ENCODE results near the gene SERPIND1.

- no peak for TF ChIP-seq POLR2AphosphoS5 (IDR thresholded peaks at IDR 0.05; ENCODE audit: low read depth, low read length)
- TF ChIP-seq SIN3A (IDR thresholded peaks at IDR 0.05; ENCODE audit: borderline replicate concordance, insufficient read depth, low read length) = no peak
- TF ChIP-seq, protein P1, sequence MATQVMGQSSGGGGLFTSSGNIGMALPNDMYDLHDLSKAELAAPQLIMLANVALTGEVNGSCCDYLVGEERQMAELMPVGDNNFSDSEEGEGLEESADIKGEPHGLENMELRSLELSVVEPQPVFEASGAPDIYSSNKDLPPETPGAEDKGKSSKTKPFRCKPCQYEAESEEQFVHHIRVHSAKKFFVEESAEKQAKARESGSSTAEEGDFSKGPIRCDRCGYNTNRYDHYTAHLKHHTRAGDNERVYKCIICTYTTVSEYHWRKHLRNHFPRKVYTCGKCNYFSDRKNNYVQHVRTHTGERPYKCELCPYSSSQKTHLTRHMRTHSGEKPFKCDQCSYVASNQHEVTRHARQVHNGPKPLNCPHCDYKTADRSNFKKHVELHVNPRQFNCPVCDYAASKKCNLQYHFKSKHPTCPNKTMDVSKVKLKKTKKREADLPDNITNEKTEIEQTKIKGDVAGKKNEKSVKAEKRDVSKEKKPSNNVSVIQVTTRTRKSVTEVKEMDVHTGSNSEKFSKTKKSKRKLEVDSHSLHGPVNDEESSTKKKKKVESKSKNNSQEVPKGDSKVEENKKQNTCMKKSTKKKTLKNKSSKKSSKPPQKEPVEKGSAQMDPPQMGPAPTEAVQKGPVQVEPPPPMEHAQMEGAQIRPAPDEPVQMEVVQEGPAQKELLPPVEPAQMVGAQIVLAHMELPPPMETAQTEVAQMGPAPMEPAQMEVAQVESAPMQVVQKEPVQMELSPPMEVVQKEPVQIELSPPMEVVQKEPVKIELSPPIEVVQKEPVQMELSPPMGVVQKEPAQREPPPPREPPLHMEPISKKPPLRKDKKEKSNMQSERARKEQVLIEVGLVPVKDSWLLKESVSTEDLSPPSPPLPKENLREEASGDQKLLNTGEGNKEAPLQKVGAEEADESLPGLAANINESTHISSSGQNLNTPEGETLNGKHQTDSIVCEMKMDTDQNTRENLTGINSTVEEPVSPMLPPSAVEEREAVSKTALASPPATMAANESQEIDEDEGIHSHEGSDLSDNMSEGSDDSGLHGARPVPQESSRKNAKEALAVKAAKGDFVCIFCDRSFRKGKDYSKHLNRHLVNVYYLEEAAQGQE (IDR thresholded peaks at IDR 0.05; ENCODE audit: insufficient read depth in 1 of 2, low read depth in 2 of 2, low read length in 2 of 2) = no peak
Measured at GRCh38 chr22:20764471-20764720, 9.5 kb upstream of the SERPIND1 start.

Measured in PFSK-1 (cell line).